CD14-positive monocyte (primary cell): ENCODE results near the gene SAP30BP. TPM values are rescaled to one million over a fixed set of nuclear protein-coding genes. Genes with fewer than 3 reads are reported as not detected.

ENCODE experiments used
- DNase-seq, 3 donors: peaks; one replicate each; pipeline ENCODE4 v3.0.0-alpha.2; 2011 to 2022
- H2AFZ ChIP-seq: 2 replicates; pipeline ENCODE4 v1.6.0; 2012; ENCODE audit warnings: mild to moderate bottlenecking, low read depth, low read length, inconsistent platforms; ENCODE audit not compliant: insufficient read depth, poor library complexity, severe bottlenecking
- H3K27ac ChIP-seq, 2 donors: 1 replicate in 1 of 2; 2 replicates in 1 of 2; pipeline ENCODE4 v1.5.1; 2012 to 2013; ENCODE audit warnings: low read length in 2 of 2, control low read depth in 1 of 2, inconsistent platforms in 1 of 2, low read depth in 1 of 2, mild to moderate bottlenecking in 1 of 2
- H3K27me3 ChIP-seq, 2 donors: one replicate each; pipeline versions ENCODE4 v1.6.0 to v1.6.1; 2011 to 2013; ENCODE audit warnings: low read length in 2 of 2; ENCODE audit not compliant: control insufficient read depth in 2 of 2, insufficient read depth in 2 of 2
- H3K36me3 ChIP-seq, 2 donors: replicated peaks in 1 of 2; 1 replicate in 1 of 2; 2 replicates in 1 of 2; pipeline versions ENCODE4 v1.5.1 to v1.6.1; 2012 to 2013; ENCODE audit warnings: low read length in 2 of 2, control low read depth in 1 of 2, inconsistent platforms in 1 of 2, mild to moderate bottlenecking in 1 of 2; ENCODE audit not compliant: insufficient read depth in 2 of 2, control insufficient read depth in 1 of 2
- H3K4me1 ChIP-seq, 2 donors: 1 replicate in 1 of 2; 2 replicates in 1 of 2; pipeline versions ENCODE4 v1.5.1 to v1.6.1; 2012 to 2013; ENCODE audit warnings: low read length in 2 of 2, control low read depth in 1 of 2, inconsistent platforms in 1 of 2, mild to moderate bottlenecking in 1 of 2, moderate library complexity in 1 of 2; ENCODE audit not compliant: insufficient read depth in 2 of 2, control insufficient read depth in 1 of 2
- H3K4me2 ChIP-seq: replicated peaks from 2 replicates; pipeline ENCODE3; 2012; ENCODE audit warnings: low read length, moderate library complexity, mild to moderate bottlenecking; ENCODE audit not compliant: poor library complexity, severe bottlenecking; ENCODE audit errors: extremely low read depth
- H3K4me3 ChIP-seq, 3 experiments: fragments of 200-600 bp in 1 of 3; sonication (generic) in 1 of 3; replicated peaks in 1 of 3; 1 replicate in 2 of 3; 2 replicates in 1 of 3; pipeline ENCODE4 v1.5.1; 2011 to 2013; ENCODE audit warnings: low read length in 3 of 3, mild to moderate bottlenecking in 3 of 3, control low read depth in 2 of 3, low read depth in 2 of 3, inconsistent platforms in 1 of 3, moderate library complexity in 1 of 3
- H3K79me2 ChIP-seq: 2 replicates; pipeline ENCODE4 v1.6.0; 2012; ENCODE audit warnings: mild to moderate bottlenecking, control low read depth, inconsistent platforms, low read length, moderate library complexity; ENCODE audit not compliant: insufficient read depth
- H3K9ac ChIP-seq: 2 replicates; pipeline ENCODE4 v1.6.0; 2017; ENCODE audit warnings: low read length, mild to moderate bottlenecking; ENCODE audit not compliant: insufficient read depth, poor library complexity, severe bottlenecking
- H3K9me3 ChIP-seq, 2 donors: replicated peaks in 1 of 2; 1 replicate in 1 of 2; 2 replicates in 1 of 2; pipeline versions ENCODE4 v1.5.1 to v1.6.1; 2012 to 2013; ENCODE audit warnings: low read length in 2 of 2, control low read depth in 1 of 2; ENCODE audit not compliant: control insufficient read depth in 1 of 2, insufficient read depth in 1 of 2
- H4K20me1 ChIP-seq: 2 replicates; pipeline ENCODE4 v1.6.0; 2012; ENCODE audit warnings: mild to moderate bottlenecking, low read length, control low read depth, moderate library complexity; ENCODE audit not compliant: insufficient read depth
- H3K27ac Mint-ChIP-seq, 7 donors: one replicate each; pipeline ENCODE4 v1.8.0; 2020; ENCODE audit warnings: mild to moderate bottlenecking in 7 of 7, mixed read lengths in 7 of 7, moderate library complexity in 6 of 7, inconsistent platforms in 2 of 7
- H3K27me3 Mint-ChIP-seq, 3 donors: one replicate each; pipeline ENCODE4 v1.8.0; 2021 to 2022; ENCODE audit warnings: low read depth in 3 of 3, mild to moderate bottlenecking in 3 of 3, mixed read lengths in 3 of 3, moderate library complexity in 3 of 3, inconsistent platforms in 1 of 3
- H3K36me3 Mint-ChIP-seq, 2 donors: one replicate each; pipeline ENCODE4 v1.8.0; 2020; ENCODE audit warnings: mixed read lengths in 2 of 2, inconsistent platforms in 1 of 2, mild to moderate bottlenecking in 1 of 2
- H3K4me1 Mint-ChIP-seq: one replicate; pipeline ENCODE4 v1.8.0; 2020; ENCODE audit warnings: mild to moderate bottlenecking, mixed read lengths
- H3K4me3 Mint-ChIP-seq, 2 donors: one replicate each; pipeline ENCODE4 v1.8.0; 2020; ENCODE audit warnings: mild to moderate bottlenecking in 2 of 2, mixed read lengths in 2 of 2, moderate library complexity in 1 of 2
- H3K9me3 Mint-ChIP-seq, 7 donors: one replicate each; pipeline ENCODE4 v1.8.0; 2020 to 2022; ENCODE audit warnings: mixed read lengths in 7 of 7, mild to moderate bottlenecking in 6 of 7, moderate library complexity in 6 of 7, inconsistent platforms in 2 of 7
- WGBS: methylation state at CpG from one replicate; pipeline ENCODE4 v1.1.5; 2013; ENCODE audit warnings: missing lambda C conversion rate; ENCODE audit not compliant: insufficient coverage; 5-methylcytosine and 5-hydroxymethylcytosine counted together
- intact Hi-C, 2 donors: fragments of 100-400 bp; cut with micrococcal nuclease; formaldehyde crosslinking; loops; one replicate each; pipeline versions ENCODE4 v1.15.0 to v1.15.1; 2023
- polyA plus RNA-seq, 3 donors: library from polyadenylated mRNA; depleted of rRNA in 1 of 3; unstranded in 2 of 3; stranded (reverse) in 1 of 3; fragments of 300-500 nt in 2 of 3; fragments of >200 nt in 1 of 3; fragmentation: Illumina TruSeq in 2 of 3; gene quantifications; 1 replicate in 2 of 3; 2 replicates in 1 of 3; pipeline ENCODE4 v1.2.3, GENCODE V29; 2012 to 2021
- TF ChIP-seq, protein P1 (sequence below): fragments of 200-600 bp; IDR thresholded peaks from one replicate; pipeline ENCODE4 v1.8.0; 2022; ENCODE audit warnings: antibody characterized with exemption, mild to moderate bottlenecking

Gene SAP30BP
- polyA plus RNA-seq, 3 donors: 43.8 to 130 (median 61.6) TPM

DNA sequence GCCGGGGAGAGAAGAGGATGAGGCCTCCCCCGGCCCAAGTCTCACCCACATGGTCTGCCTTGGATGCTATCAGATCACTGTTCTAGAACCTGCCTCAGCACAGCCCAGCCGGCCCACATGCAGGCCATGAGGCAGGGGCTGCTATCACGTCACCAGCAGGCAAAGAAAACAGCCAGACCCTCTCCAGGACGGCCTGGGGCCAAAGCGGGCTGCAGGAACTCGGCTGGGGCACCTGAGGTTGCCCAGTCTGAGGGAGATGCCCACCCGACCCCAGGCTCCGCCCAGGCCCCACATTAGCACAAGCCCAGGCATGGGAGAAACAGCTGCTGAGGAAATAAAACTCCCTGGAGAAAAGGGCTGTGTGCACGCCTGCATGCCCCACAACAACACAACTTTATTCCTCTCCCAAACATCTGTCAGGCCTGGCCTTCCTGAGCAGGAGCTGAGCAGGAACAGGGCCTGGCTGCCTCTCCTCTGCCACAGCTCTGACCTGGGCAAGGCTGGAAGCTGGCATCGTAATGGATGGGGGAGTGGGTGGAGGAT is 40.6 kb upstream of the SAP30BP start:
- TF ChIP-seq, protein P1, sequence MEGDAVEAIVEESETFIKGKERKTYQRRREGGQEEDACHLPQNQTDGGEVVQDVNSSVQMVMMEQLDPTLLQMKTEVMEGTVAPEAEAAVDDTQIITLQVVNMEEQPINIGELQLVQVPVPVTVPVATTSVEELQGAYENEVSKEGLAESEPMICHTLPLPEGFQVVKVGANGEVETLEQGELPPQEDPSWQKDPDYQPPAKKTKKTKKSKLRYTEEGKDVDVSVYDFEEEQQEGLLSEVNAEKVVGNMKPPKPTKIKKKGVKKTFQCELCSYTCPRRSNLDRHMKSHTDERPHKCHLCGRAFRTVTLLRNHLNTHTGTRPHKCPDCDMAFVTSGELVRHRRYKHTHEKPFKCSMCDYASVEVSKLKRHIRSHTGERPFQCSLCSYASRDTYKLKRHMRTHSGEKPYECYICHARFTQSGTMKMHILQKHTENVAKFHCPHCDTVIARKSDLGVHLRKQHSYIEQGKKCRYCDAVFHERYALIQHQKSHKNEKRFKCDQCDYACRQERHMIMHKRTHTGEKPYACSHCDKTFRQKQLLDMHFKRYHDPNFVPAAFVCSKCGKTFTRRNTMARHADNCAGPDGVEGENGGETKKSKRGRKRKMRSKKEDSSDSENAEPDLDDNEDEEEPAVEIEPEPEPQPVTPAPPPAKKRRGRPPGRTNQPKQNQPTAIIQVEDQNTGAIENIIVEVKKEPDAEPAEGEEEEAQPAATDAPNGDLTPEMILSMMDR: no peak
- intact Hi-C loops: no loop called here
- peaks cover 0 to 4% (median 3%) of the 10 kb centered on the region in 3 donors for H3K27me3 Mint-ChIP-seq
- no peaks in the 10 kb centered on the region for H3K4me1 ChIP-seq
- H3K27ac ChIP-seq: no peak overlapping the region
- no peak overlapping the region for H3K4me3 Mint-ChIP-seq
- WGBS: 90% methylated on average over 10 of the region's 11 CpGs
- H3K9me3 ChIP-seq: no peaks in the 10 kb centered on the region
- H3K79me2 ChIP-seq: no peaks in the 10 kb centered on the region
- H4K20me1 ChIP-seq: no peaks in the 10 kb centered on the region
- no peaks in the 10 kb centered on the region for H3K4me1 Mint-ChIP-seq
- H3K36me3 Mint-ChIP-seq: peaks cover 39 to 78% of the 10 kb centered on the region in 2 donors
- peaks cover 0 to 2% (median 0%) of the 10 kb centered on the region in 7 donors for H3K9me3 Mint-ChIP-seq
- no peak overlapping the region for H2AFZ ChIP-seq
- no peak overlapping the region for H3K9ac ChIP-seq
- no peaks in the 10 kb centered on the region for H3K27me3 ChIP-seq
- H3K36me3 ChIP-seq: peaks cover 67% of the 10 kb centered on the region in 2 donors
- no peak overlapping the region for H3K4me2 ChIP-seq
- DNase-seq: no peak
- H3K27ac Mint-ChIP-seq: no peak overlapping the region
- H3K4me3 ChIP-seq: no peak overlapping the region

DNA sequence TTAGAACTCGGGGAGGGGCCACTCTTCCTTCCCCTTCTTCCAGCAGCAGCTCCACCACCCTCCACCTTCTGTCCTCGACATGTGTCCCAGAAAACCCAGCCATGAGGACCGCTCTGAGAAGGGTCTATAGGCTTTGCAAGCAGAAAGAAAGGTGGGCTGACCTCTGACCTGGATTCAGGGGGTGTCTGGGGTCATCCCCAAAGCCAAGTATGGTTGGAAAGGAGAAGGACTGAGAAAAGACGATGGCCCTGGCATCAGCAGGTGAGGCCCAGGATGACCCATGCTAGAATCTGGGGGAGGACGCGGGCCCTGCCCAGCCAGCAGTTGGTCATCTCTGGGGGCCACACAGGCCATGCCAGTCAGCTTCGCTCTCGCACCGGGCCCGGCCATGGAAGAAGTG is 40.0 kb upstream of the SAP30BP start:
- Mint-ChIP-seq H3K4me3 (no peak overlapping the region), H3K36me3 (peaks cover 36 to 72% of the 10 kb centered on the region in 2 donors), H3K4me1 (no peaks in the 10 kb centered on the region), H3K9me3 (peaks cover 0 to 2% (median 0%) of the 10 kb centered on the region in 7 donors), H3K27me3 (peaks cover 0 to 4% (median 3%) of the 10 kb centered on the region in 3 donors), H3K27ac (no peak overlapping the region)
- no peaks in the 10 kb centered on the region for H4K20me1 ChIP-seq
- H3K9ac ChIP-seq: no peak overlapping the region
- TF ChIP-seq, protein P1: no peak
- no peaks in the 10 kb centered on the region for H3K9me3 ChIP-seq
- no peaks in the 10 kb centered on the region for H3K79me2 ChIP-seq
- H3K4me1 ChIP-seq: no peaks in the 10 kb centered on the region
- H2AFZ ChIP-seq: no peak overlapping the region
- DNase-seq: no peak
- H3K36me3 ChIP-seq: peaks cover 62% of the 10 kb centered on the region in 2 donors
- WGBS: 97% methylated on average over 6 of the region's 10 CpGs
- intact Hi-C loops: no loop called here
- H3K27me3 ChIP-seq: no peaks in the 10 kb centered on the region
- H3K27ac ChIP-seq: no peak overlapping the region
- no peak overlapping the region for H3K4me2 ChIP-seq
- H3K4me3 ChIP-seq: no peak overlapping the region
